ENCODE results near the gene LRPPRC.

DNA sequence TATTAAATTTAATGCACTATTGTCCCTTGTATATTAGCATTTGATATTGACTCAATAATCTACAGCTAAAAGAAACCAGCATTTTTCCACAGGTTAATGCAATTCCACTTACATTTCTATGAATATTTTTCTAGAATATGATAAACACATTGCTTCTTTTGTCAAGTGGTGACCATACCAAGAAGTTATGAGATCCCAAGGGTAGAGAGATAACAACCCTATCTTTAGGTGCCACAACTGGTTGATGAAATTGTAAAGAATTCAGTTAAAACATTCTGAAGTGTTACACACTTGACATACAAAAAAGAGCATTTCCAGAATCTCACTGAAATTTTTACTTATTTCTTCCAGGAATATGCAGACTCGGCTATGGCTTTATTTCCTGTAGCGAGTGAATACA is 101.0 kb downstream of the LRPPRC start:
- TF ChIP-seq CEBPB (IDR thresholded peaks at IDR 0.05) (no peak), ZBTB7A (IDR thresholded peaks at IDR 0.05; ENCODE audit: low read depth) (no peak), RAD21 (IDR thresholded peaks at IDR 0.05; ENCODE audit: low read depth) (no peak)
- TF ChIP-seq, protein P1, sequence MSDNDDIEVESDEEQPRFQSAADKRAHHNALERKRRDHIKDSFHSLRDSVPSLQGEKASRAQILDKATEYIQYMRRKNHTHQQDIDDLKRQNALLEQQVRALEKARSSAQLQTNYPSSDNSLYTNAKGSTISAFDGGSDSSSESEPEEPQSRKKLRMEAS (IDR thresholded peaks at IDR 0.05), result no peak
